Caco-2 (cell line): ENCODE measurements around the gene CD2AP. TPM values are rescaled to one million over a fixed set of nuclear protein-coding genes. Genes with fewer than 3 reads are reported as not detected.

Source experiments
- BruUV-seq: library from RNA; stranded (reverse); fragments of 400-500 nt; replicated peaks from 2 replicates; lab custom pipeline; 2021; lab: Mats Ljungman, UMichigan
- CTCF ChIA-PET: fragments of 300-600 bp; sonication (Branson Sonifier 250); formaldehyde crosslinking; loops from one replicate; lab custom pipeline; 2022; ENCODE audit warnings: antibody characterized with exemption; lab: Charles Lee
- POLR2A ChIA-PET: fragments of 300-600 bp; sonication (Branson Sonifier 250); formaldehyde crosslinking; loops from one replicate; lab custom pipeline; 2022; ENCODE audit warnings: antibody characterized with exemption; lab: Charles Lee
- DNase-seq, 2 experiments: peaks; one replicate each; pipeline versions ENCODE4 v3.0.0 to v3.0.0-alpha.2; 2020 to 2022
- H3K27me3 ChIP-seq: replicated peaks from 2 replicates; pipeline ENCODE4 v1.6.0; 2011; ENCODE audit warnings: low read length; ENCODE audit not compliant: control insufficient read depth, insufficient read depth
- H3K36me3 ChIP-seq: 2 replicates; pipeline ENCODE4 v1.5.1; 2011; ENCODE audit warnings: low read length; ENCODE audit not compliant: control insufficient read depth, insufficient read depth
- H3K4me1 ChIP-seq: fragments of 250-450 bp; sonication (Bioruptor Pico); 2 replicates; pipeline ENCODE4 v1.5.1; 2020; ENCODE audit warnings: mild to moderate bottlenecking
- H3K4me3 ChIP-seq: 2 replicates; pipeline ENCODE4 v1.5.1; 2011; ENCODE audit warnings: low read depth, mild to moderate bottlenecking, control low read depth, low read length
- H3K9me3 ChIP-seq: fragments of 250-450 bp; sonication (Bioruptor Pico); 2 replicates; pipeline ENCODE4 v1.5.1; 2020; ENCODE audit warnings: mild to moderate bottlenecking, moderate library complexity
- H3K27ac Mint-ChIP-seq: one replicate; pipeline ENCODE4 v1.8.0; 2022; ENCODE audit warnings: mixed read lengths; ENCODE audit not compliant: unreplicated experiment
- H3K27me3 Mint-ChIP-seq: one replicate; pipeline ENCODE4 v1.8.0; 2022; ENCODE audit warnings: mixed read lengths; ENCODE audit not compliant: insufficient read depth, unreplicated experiment
- H3K36me3 Mint-ChIP-seq: one replicate; pipeline ENCODE4 v1.8.0; 2022; ENCODE audit warnings: mild to moderate bottlenecking, mixed read lengths; ENCODE audit not compliant: insufficient read depth, unreplicated experiment
- H3K4me1 Mint-ChIP-seq: one replicate; pipeline ENCODE4 v1.8.0; 2022; ENCODE audit warnings: low read depth, mixed read lengths; ENCODE audit not compliant: unreplicated experiment
- H3K4me3 Mint-ChIP-seq: one replicate; pipeline ENCODE4 v1.8.0; 2022; ENCODE audit warnings: mild to moderate bottlenecking, moderate library complexity, mixed read lengths; ENCODE audit not compliant: unreplicated experiment
- H3K9me3 Mint-ChIP-seq: one replicate; pipeline ENCODE4 v1.8.0; 2022; ENCODE audit warnings: mixed read lengths; ENCODE audit not compliant: unreplicated experiment
- CTCF ChIP-seq, 2 experiments: fragments of 200-600 bp in 1 of 2; IDR thresholded peaks; 1 replicate in 1 of 2; 2 replicates in 1 of 2; pipeline versions ENCODE4 v1.5.1 to v1.8.0; 2011 to 2022; ENCODE audit warnings: antibody characterized with exemption in 1 of 2, control low read depth in 1 of 2, inconsistent platforms in 1 of 2, low read depth in 1 of 2, low read length in 1 of 2, mild to moderate bottlenecking in 1 of 2, moderate library complexity in 1 of 2; ENCODE audit not compliant: insufficient read depth in 1 of 2, severe bottlenecking in 1 of 2, unreplicated experiment in 1 of 2
- intact Hi-C: fragments of 100-400 bp; cut with micrococcal nuclease; formaldehyde crosslinking; loops from one replicate; pipeline ENCODE4 v1.10.0; 2022; ENCODE audit not compliant: unreplicated experiment
- total RNA-seq: library from RNA; stranded (reverse); gene quantifications from 2 replicates; pipeline ENCODE4 v1.2.3, GENCODE V29; 2022

CD2AP gene
- total RNA-seq, 1 experiment from 2014 or later: 65.3 TPM

GRCh38 chr6:47629954-47630353, 152.4 kb downstream of the CD2AP start:
- BruUV-seq: no TSS peak
- H3K4me3 Mint-ChIP-seq: no peak overlapping the region
- Histone ChIP-seq H3K9me3 (no peaks in the 10 kb centered on the region), H3K4me3 (no peak overlapping the region), H3K27me3 (no peaks in the 10 kb centered on the region), H3K4me1 (peaks cover 37% of the 10 kb centered on the region), H3K36me3 (no peaks in the 10 kb centered on the region)
- H3K4me1 Mint-ChIP-seq: peaks cover 27% of the 10 kb centered on the region
- peaks cover 41% of the 10 kb centered on the region for H3K36me3 Mint-ChIP-seq
- TF ChIP-seq CTCF (IDR thresholded peaks at IDR 0.05; ENCODE audit: insufficient read depth in 1 of 2, low read depth in 1 of 2, low read length in 1 of 2, severe bottlenecking in 1 of 2, unreplicated experiment in 1 of 2): no peak
- DNase-seq: no peak
- H3K9me3 Mint-ChIP-seq: no peaks in the 10 kb centered on the region
- no peaks in the 10 kb centered on the region for H3K27me3 Mint-ChIP-seq
- POLR2A ChIA-PET: no interaction called here
- CTCF ChIA-PET: interaction anchor here (2.2 to 2.3 kb wide), 2 partner anchors 104 to 150 kb away, joined by 16 to 47 read pairs; no protein-coding TSS in a partner anchor
- no peak overlapping the region for H3K27ac Mint-ChIP-seq
- intact Hi-C loops: no loop called here

DNA sequence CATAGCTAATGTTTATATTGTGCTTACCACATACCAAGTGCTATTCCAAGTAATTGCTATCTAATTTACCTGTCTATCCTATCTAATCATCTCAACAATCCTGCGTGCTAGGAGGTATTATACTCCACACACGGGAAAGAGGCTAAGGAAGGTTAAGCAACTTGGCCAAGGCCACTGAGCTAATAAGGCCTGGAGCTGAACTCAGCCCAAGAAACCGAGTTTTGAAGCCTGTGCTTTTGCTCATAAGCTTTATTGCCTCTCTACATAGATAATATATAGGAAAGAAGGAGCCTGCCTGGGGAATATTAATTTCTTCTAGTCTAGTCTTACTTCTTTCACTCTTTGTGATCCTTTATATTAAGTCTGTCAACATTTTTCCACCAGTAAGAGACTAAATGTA, 153.0 kb downstream of the CD2AP start:
- no peak overlapping the region for H3K4me3 Mint-ChIP-seq
- Histone ChIP-seq H3K9me3 (no peaks in the 10 kb centered on the region), H3K4me3 (no peak overlapping the region), H3K4me1 (peaks cover 42% of the 10 kb centered on the region), H3K36me3 (no peaks in the 10 kb centered on the region), H3K27me3 (no peaks in the 10 kb centered on the region)
- POLR2A ChIA-PET: no interaction called here
- peaks cover 45% of the 10 kb centered on the region for H3K36me3 Mint-ChIP-seq
- CTCF ChIA-PET: interaction anchor here (0.6 to 2.3 kb wide), 6 partner anchors 8 to 157 kb away, joined by 3 to 47 read pairs (median 8); partner anchors contain the start of gene ADGRF4
- H3K27me3 Mint-ChIP-seq: no peaks in the 10 kb centered on the region
- no TSS peak for BruUV-seq
- intact Hi-C loops: no loop called here
- peaks cover 27% of the 10 kb centered on the region for H3K4me1 Mint-ChIP-seq
- no peaks in the 10 kb centered on the region for H3K9me3 Mint-ChIP-seq
- no peak overlapping the region for H3K27ac Mint-ChIP-seq
- DNase-seq: no peak
- no peak for TF ChIP-seq CTCF (IDR thresholded peaks at IDR 0.05; ENCODE audit: insufficient read depth in 1 of 2, low read depth in 1 of 2, low read length in 1 of 2, severe bottlenecking in 1 of 2, unreplicated experiment in 1 of 2)

DNA sequence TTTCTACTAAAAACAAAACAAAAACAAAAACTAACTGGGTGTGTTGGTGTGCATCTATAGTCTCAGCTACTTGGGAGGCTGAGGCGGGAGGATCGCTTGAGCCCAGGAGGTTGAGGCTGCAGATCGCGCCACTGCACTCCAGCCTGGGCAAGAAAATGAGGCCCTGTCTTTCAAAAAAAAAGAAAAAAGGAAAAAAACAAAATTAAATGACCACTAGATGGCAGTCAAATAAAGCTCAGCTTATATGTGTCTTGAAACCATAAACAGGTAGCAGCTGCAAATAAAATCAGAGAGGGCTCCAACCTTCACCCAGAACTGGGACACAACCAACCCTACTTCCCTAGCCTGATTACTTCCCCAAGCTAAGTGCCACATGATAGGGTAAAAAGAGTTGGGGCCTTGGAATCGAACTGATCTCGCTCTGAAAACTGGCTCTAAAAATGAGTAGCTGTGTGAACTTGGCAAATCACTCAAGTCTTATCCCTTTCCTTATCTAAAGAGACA, 153.7 kb downstream of the CD2AP start:
- Mint-ChIP-seq H3K4me1 (peaks cover 27% of the 10 kb centered on the region), H3K4me3 (no peak overlapping the region), H3K36me3 (peaks cover 45% of the 10 kb centered on the region), H3K27ac (peak overlapping the region; percentile 84), H3K9me3 (no peaks in the 10 kb centered on the region), H3K27me3 (no peaks in the 10 kb centered on the region)
- H3K9me3 ChIP-seq: no peaks in the 10 kb centered on the region
- H3K4me3 ChIP-seq: no peak overlapping the region
- DNase-seq: peak in 1 of 2 experiments; percentile 53
- no peaks in the 10 kb centered on the region for H3K27me3 ChIP-seq
- no peaks in the 10 kb centered on the region for H3K36me3 ChIP-seq
- peak; percentile 46 to 68 for TF ChIP-seq CTCF (IDR thresholded peaks at IDR 0.05; ENCODE audit: insufficient read depth in 1 of 2, low read depth in 1 of 2, low read length in 1 of 2, severe bottlenecking in 1 of 2, unreplicated experiment in 1 of 2)
- CTCF ChIA-PET: interaction anchor here (0.6 to 2.3 kb wide), 13 partner anchors 9 to 212 kb away, joined by 3 to 47 read pairs (median 4); partner anchors contain the start of gene ADGRF4
- peaks cover 42% of the 10 kb centered on the region for H3K4me1 ChIP-seq
- intact Hi-C loops: loop anchor here (1.0 kb wide), 3 partner anchors 103 to 217 kb away; no protein-coding TSS in a partner anchor
- BruUV-seq: no TSS peak
- POLR2A ChIA-PET: no interaction called here
